Activated CD4-positive, CD25-positive, alpha-beta regulatory T cell treated with anti-CD3 and anti-CD28 coated beads, Interleukin-2, amount 50 U/mL, for 72 hours (primary cell): Measurements from ENCODE around the gene CDC42EP5.
"Not testable (repeated sequence)": the region's sequence is repeated elsewhere in the genome, so short reads cannot be mapped to it uniquely, and the experiment has no call there.

Experiments
- DNase-seq: peaks from one replicate; pipeline ENCODE4 v3.0.0; 2021

CDC42EP5 gene

GRCh38 chr19:54446349-54446748 lies 26.7 kb downstream of the CDC42EP5 start:
- not testable (repeated sequence) for DNase-seq

GRCh38 chr19:54444737-54445136 lies 28.4 kb downstream of the CDC42EP5 start:
- DNase-seq: no peak

GRCh38 chr19:54440641-54441040 lies 32.5 kb downstream of the CDC42EP5 start:
- no peak for DNase-seq

- DNase-seq: no peak
Observed at GRCh38 chr19:54439174-54439851, 33.8 kb downstream of the CDC42EP5 start.

- DNase-seq: no peak
Observed at GRCh38 chr19:54436628-54437252, 36.4 kb downstream of the CDC42EP5 start.

- DNase-seq: no peak
Observed at GRCh38 chr19:54436031-54436523, 37.0 kb downstream of the CDC42EP5 start.

- DNase-seq: no peak
Observed at GRCh38 chr19:54435551-54436016, 37.5 kb downstream of the CDC42EP5 start.

- no peak for DNase-seq
Observed at GRCh38 chr19:54434873-54435214, 38.3 kb downstream of the CDC42EP5 start.

GRCh38 chr19:54434112-54434872 lies 38.8 kb downstream of the CDC42EP5 start:
- no peak for DNase-seq

- DNase-seq: no peak
Observed at GRCh38 chr19:54433697-54434096, 39.4 kb downstream of the CDC42EP5 start.

- DNase-seq: no peak
Observed at GRCh38 chr19:54432144-54432738, 40.9 kb downstream of the CDC42EP5 start.

GRCh38 chr19:54431255-54431838 lies 41.7 kb downstream of the CDC42EP5 start:
- no peak for DNase-seq

- no peak for DNase-seq
Observed at GRCh38 chr19:54430306-54431254, 42.5 kb downstream of the CDC42EP5 start.

GRCh38 chr19:54429545-54430227 lies 43.4 kb downstream of the CDC42EP5 start:
- no peak for DNase-seq

GRCh38 chr19:54429176-54429495 lies 44.0 kb downstream of the CDC42EP5 start:
- no peak for DNase-seq

- DNase-seq: no peak
Observed at GRCh38 chr19:54428323-54429175, 44.5 kb downstream of the CDC42EP5 start.

- DNase-seq: no peak
Observed at GRCh38 chr19:54427586-54427985, 45.5 kb downstream of the CDC42EP5 start.

- no peak for DNase-seq
Observed at GRCh38 chr19:54426291-54426931, 46.7 kb downstream of the CDC42EP5 start.

GRCh38 chr19:54425382-54425723 lies 47.7 kb downstream of the CDC42EP5 start:
- DNase-seq: no peak
